ENCODE data around the gene TTN.

Gene TTN

DNA sequence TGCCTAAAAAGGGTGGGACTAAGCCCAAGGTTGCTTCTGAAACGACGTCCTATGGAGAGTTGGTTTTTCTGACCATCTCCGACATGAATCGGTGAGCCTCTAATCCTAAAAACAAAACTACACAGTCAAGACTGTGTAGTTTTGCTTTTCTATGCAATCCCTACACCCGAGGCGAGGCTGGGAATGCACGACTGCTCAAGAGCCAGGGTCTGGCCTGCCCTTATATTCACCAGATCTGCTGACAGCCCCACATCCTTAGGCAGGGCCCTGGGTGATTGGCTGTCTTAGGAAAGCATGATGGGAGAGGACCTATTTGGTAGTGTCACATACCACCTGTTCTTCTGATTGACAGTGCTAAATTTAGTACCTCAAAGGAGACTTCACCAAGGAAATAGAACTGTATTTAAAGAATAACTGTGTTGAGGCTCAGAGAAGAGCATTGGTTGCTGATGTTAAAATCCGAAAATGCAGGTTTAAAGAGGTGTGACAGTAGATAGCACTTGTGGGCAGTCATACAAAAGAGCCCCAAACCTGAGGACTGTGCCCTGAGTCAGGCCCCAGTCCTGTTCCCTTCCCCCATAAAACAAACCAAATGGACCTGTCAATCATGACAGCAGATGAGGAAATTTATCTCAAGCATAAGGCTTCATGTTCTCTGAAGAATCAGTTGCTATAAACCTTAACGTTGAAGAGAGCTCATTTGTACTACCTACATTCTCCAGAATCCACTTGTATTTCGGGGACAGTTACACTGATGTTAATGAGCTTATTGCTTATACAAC, at the start of gene TTN:
TTN (minus strand) TSS at position 197 of the 782 bp plus-strand sequence. CDS start 2,781 bp downstream, outside the sequence.
- ChIA-PET POLR2A (ENCODE audit: low non-redundant PET) (no interaction called here), CTCF (no interaction called here)
- no peak for DNase-seq (ENCODE audit: low spot score)
- no peak for TF ChIP-seq CTCF (conservative IDR thresholded peaks at IDR 0.05; ENCODE audit: low read depth)
- H3K27ac ChIP-seq: no peak within 1 kb of the TSS

DNA sequence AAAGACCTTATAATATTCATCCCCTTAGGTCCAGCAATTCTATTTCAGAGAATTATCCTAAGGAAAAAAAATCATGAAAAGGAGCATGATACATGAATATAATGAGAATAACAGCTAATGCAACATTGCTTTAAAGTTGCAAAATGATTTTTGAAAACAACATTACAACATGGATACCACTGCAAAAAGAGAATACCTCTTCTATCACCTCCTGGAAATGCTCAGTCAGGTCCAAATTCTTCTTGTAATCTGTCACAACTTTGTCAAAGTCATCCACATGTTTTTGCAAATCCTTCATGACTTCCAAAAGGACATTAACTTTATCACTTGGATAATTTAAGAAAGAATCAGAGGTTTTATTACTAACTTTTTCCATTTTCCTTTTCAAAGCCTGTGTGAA, 47.9 kb upstream of the TTN start:
- ChIA-PET POLR2A (ENCODE audit: low non-redundant PET) (no interaction called here), CTCF (no interaction called here)
- DNase-seq (ENCODE audit: low spot score): no peak
- no peak overlapping the region for H3K27ac ChIP-seq
- no peak for TF ChIP-seq CTCF (conservative IDR thresholded peaks at IDR 0.05; ENCODE audit: low read depth)

- no peak overlapping the region for H3K27ac ChIP-seq
- CTCF ChIA-PET: no interaction called here
- no peak for TF ChIP-seq CTCF (conservative IDR thresholded peaks at IDR 0.05; ENCODE audit: low read depth)
- DNase-seq (ENCODE audit: low spot score): no peak
- POLR2A ChIA-PET (ENCODE audit: low non-redundant PET): no interaction called here
Observed at GRCh38 chr2:178848335-178848734, 41.1 kb upstream of the TTN start.

DNA sequence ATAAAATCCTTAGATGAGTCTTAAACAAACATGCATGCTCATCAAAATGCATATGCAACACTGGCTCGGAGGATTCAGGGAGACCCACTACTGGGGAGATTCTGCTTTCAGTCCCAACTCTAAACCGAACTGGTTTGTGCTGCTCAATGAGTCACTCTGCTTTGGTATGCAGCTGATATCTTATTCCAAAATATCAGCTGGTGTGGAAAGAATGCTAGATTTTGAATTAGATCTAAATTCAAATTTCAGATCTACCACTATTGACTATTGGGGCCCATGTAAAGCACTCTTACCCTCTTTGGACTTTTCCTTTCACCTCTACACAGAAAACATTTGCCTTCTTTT, 39.2 kb upstream of the TTN start:
- ChIA-PET POLR2A (ENCODE audit: low non-redundant PET) (no interaction called here), CTCF (no interaction called here)
- no peak overlapping the region for H3K27ac ChIP-seq
- DNase-seq (ENCODE audit: low spot score): no peak
- no peak for TF ChIP-seq CTCF (conservative IDR thresholded peaks at IDR 0.05; ENCODE audit: low read depth)

DNA sequence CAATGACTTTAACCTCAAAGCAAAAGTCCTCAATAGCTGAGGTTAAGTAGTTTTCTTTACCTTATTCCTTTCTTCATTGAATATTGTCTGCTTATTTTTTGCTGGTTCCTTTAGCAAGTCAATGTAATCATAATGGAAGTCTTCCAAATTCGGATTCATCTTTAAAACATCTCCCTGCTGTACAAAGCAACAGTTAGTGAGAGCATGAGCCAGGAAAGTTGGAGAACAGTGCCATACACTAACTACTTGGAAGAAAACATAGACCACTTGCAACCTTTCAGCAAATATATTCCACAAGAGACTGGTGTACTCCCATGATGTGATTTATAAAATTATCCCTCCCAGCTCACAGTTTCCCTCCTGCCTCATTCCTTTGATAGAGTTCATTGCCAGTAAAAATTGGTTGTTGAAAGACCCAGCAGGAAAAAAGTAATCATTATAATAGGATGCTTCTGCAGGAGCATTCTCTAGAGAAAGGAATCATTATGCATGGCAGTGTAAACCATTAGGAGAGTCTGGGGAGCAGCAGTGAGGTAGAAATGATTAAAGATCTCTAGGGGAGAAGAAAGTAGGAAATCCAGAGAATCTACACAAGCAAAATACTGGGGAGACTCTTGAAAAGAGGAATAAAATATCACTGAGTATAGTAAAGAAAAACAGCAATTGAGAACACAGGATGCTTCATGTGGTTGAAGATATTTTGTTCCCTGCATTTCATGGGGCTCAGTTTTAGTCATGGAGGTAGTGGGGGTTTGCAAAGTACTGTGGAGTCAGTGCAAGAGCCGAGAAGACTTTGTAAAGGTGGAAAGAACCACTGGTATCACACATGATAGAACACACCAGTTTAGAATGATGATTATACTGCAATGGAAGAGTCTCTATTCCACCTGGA, 38.6 kb upstream of the TTN start:
- no peak for TF ChIP-seq CTCF (conservative IDR thresholded peaks at IDR 0.05; ENCODE audit: low read depth)
- ChIA-PET POLR2A (ENCODE audit: low non-redundant PET) (no interaction called here), CTCF (no interaction called here)
- no peak for DNase-seq (ENCODE audit: low spot score)
- no peak overlapping the region for H3K27ac ChIP-seq

GRCh38 chr2:178844701-178845100, 37.5 kb upstream of the TTN start:
- POLR2A ChIA-PET (ENCODE audit: low non-redundant PET): no interaction called here
- no peak overlapping the region for H3K27ac ChIP-seq
- CTCF ChIA-PET: no interaction called here
- no peak for TF ChIP-seq CTCF (conservative IDR thresholded peaks at IDR 0.05; ENCODE audit: low read depth)
- no peak for DNase-seq (ENCODE audit: low spot score)
